GM13976 (cell line): ENCODE data around the gene DTWD2.

Experiments
- DNase-seq: peaks from one replicate; pipeline ENCODE4 v3.0.0; 2012; ENCODE audit warnings: low spot score
- in situ Hi-C: fragments of 300-500 bp; cut with MboI; formaldehyde crosslinking; loops from one replicate; pipeline ENCODE4 v1.12.0; 2022; ENCODE audit warnings: low sequenced_read_pairs, mixed read lengths, inconsistent platforms; ENCODE audit not compliant: unreplicated experiment
- TF ChIP-seq, protein P1 (sequence below): IDR thresholded peaks from 2 replicates; pipeline ENCODE4 v1.5.1; 2012; ENCODE audit warnings: borderline replicate concordance, mild to moderate bottlenecking; ENCODE audit not compliant: insufficient read depth; ENCODE audit errors: extremely low read depth, missing control alignments, control extremely low read depth

DTWD2 gene

GRCh38 chr5:118789366-118789765, 199.0 kb downstream of the DTWD2 start:
- TF ChIP-seq, protein P1, sequence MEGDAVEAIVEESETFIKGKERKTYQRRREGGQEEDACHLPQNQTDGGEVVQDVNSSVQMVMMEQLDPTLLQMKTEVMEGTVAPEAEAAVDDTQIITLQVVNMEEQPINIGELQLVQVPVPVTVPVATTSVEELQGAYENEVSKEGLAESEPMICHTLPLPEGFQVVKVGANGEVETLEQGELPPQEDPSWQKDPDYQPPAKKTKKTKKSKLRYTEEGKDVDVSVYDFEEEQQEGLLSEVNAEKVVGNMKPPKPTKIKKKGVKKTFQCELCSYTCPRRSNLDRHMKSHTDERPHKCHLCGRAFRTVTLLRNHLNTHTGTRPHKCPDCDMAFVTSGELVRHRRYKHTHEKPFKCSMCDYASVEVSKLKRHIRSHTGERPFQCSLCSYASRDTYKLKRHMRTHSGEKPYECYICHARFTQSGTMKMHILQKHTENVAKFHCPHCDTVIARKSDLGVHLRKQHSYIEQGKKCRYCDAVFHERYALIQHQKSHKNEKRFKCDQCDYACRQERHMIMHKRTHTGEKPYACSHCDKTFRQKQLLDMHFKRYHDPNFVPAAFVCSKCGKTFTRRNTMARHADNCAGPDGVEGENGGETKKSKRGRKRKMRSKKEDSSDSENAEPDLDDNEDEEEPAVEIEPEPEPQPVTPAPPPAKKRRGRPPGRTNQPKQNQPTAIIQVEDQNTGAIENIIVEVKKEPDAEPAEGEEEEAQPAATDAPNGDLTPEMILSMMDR: no peak
- in situ Hi-C loops: no loop called here
- DNase-seq: no peak

GRCh38 chr5:118788351-118788750, 200.0 kb downstream of the DTWD2 start:
- no peak for DNase-seq
- TF ChIP-seq, protein P1: no peak
- in situ Hi-C loops: no loop called here
